ENCODE results near the gene EXOC4.

- TF ChIP-seq CTCF (IDR thresholded peaks at IDR 0.05) = no peak
- TF ChIP-seq POLR2A (IDR thresholded peaks at IDR 0.05) = no peak
These were observed 86.9 kb downstream of the EXOC4 start for GRCh38 chr7:133339772-133340171.
